GM21390 (cell line): ENCODE data around the gene FRMD4A.
"Not testable (repeated sequence)": the region's sequence is repeated elsewhere in the genome, so short reads cannot be mapped to it uniquely, and the experiment has no call there.

Experiments
- ATAC-seq: cut with Tn5 transposase; IDR thresholded peaks from one replicate; pipeline ENCODE4 v1.9.1; 2021; ENCODE audit not compliant: unreplicated experiment

FRMD4A gene

GRCh38 chr10:13733071-13733470 is 597.7 kb downstream of the FRMD4A start:
- no peak for ATAC-seq

- ATAC-seq = no peak
Observed at GRCh38 chr10:13732465-13732881, 598.3 kb downstream of the FRMD4A start.

GRCh38 chr10:13731799-13732198 is 598.9 kb downstream of the FRMD4A start:
- ATAC-seq = no peak

GRCh38 chr10:13730956-13731355 is 599.8 kb downstream of the FRMD4A start:
- no peak for ATAC-seq

GRCh38 chr10:13730306-13730652 is 600.4 kb downstream of the FRMD4A start:
- no peak for ATAC-seq

- no peak for ATAC-seq
Observed at GRCh38 chr10:13729586-13730305, 601.0 kb downstream of the FRMD4A start.

- ATAC-seq = no peak
Observed at GRCh38 chr10:13728898-13729535, 601.7 kb downstream of the FRMD4A start.

- no peak for ATAC-seq
Observed at GRCh38 chr10:13725594-13725993, 605.1 kb downstream of the FRMD4A start.

- ATAC-seq = no peak
Observed at GRCh38 chr10:13724484-13724883, 606.2 kb downstream of the FRMD4A start.

GRCh38 chr10:13722747-13723653 is 607.7 kb downstream of the FRMD4A start:
- ATAC-seq = no peak

GRCh38 chr10:13721486-13721885 is 609.2 kb downstream of the FRMD4A start:
- ATAC-seq = no peak

- no peak for ATAC-seq
Observed at GRCh38 chr10:13720699-13721098, 610.0 kb downstream of the FRMD4A start.

GRCh38 chr10:13719425-13719824 is 611.3 kb downstream of the FRMD4A start:
- ATAC-seq = no peak

GRCh38 chr10:13718820-13719219 is 611.9 kb downstream of the FRMD4A start:
- ATAC-seq = no peak

GRCh38 chr10:13717936-13718772 is 612.6 kb downstream of the FRMD4A start:
- peak; percentile 41 for ATAC-seq

GRCh38 chr10:13717571-13717935 is 613.2 kb downstream of the FRMD4A start:
- ATAC-seq = no peak

GRCh38 chr10:13716081-13717071 is 614.3 kb downstream of the FRMD4A start:
- no peak for ATAC-seq

GRCh38 chr10:13715596-13715995 is 615.1 kb downstream of the FRMD4A start:
- ATAC-seq = not testable (repeated sequence)

GRCh38 chr10:13715100-13715499 is 615.6 kb downstream of the FRMD4A start:
- no peak for ATAC-seq
